Left ventricle myocardium inferior (tissue), 1 donor: Measurements from ENCODE around the gene RIPOR2. TPM values are rescaled to one million over a fixed set of nuclear protein-coding genes. Genes with fewer than 3 reads are reported as not detected.
A peak's percentile ranks its signal among the peaks of the same experiment; 100 is the strongest.

Experiments
- DNase-seq: peaks from one replicate; pipeline ENCODE4 v3.0.0-alpha.2; 2020
- H3K27ac ChIP-seq: fragments of 200-600 bp; replicated peaks from 2 replicates; pipeline ENCODE4 v1.8.0; 2021
- H3K27me3 ChIP-seq: fragments of 200-600 bp; 2 replicates; pipeline ENCODE4 v1.8.0; 2021; ENCODE audit warnings: low read depth
- H3K36me3 ChIP-seq: fragments of 200-600 bp; 2 replicates; pipeline ENCODE4 v1.8.0; 2021
- H3K4me1 ChIP-seq: fragments of 200-600 bp; 2 replicates; pipeline ENCODE4 v1.8.0; 2021
- H3K4me3 ChIP-seq: fragments of 200-600 bp; 2 replicates; pipeline ENCODE4 v1.8.0; 2021; ENCODE audit warnings: mild to moderate bottlenecking, moderate library complexity
- H3K9me3 ChIP-seq: fragments of 200-600 bp; replicated peaks from 2 replicates; pipeline ENCODE4 v1.8.0; 2021
- intact Hi-C: fragments of 100-400 bp; cut with micrococcal nuclease; formaldehyde crosslinking; loops from one replicate; pipeline ENCODE4 v1.11.0; 2022
- total RNA-seq: library from RNA; stranded (reverse); fragmentation: NEBNext Ultra II Directional; extraction: Animal tissue kit (Norgen Biotek cat#: 25700); gene quantifications from one replicate; pipeline ENCODE4 v1.2.1, GENCODE V29; 2021
- TF ChIP-seq, protein P1 (sequence below): fragments of 200-600 bp; IDR thresholded peaks from 2 replicates; pipeline ENCODE4 v1.8.0; 2021; ENCODE audit warnings: antibody characterized with exemption, mild to moderate bottlenecking, borderline replicate concordance
- donor health status: DM: no; HTN: yes; CAD: no; lungs with severe emphysema.

Gene RIPOR2
- total RNA-seq, 1 donor from 2014 or later, result 3.1 TPM

DNA sequence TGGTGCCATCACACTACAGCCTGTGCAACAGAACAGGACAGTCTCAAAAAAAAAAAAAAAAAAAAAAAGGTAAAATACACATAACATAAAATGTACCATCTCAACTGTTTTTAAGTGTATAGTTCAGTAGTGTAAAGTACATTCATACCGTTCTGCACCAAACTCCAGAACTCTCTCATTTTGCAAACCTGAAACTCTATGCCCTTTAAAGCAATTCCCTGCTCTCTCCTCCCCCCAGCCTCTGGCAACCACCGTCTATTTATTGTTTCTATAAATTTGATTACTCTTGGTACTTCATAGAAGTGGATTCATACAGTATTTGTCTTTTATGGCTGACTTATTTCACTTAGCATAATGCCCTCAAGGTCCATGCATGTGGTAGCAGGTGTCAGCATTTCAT is 12.9 kb downstream of the RIPOR2 start:
- Histone ChIP-seq H3K4me3 (no peak overlapping the region), H3K27ac (no peak overlapping the region), H3K36me3 (no peaks in the 10 kb centered on the region), H3K9me3 (no peaks in the 10 kb centered on the region), H3K4me1 (peaks cover 23% of the 10 kb centered on the region), H3K27me3 (no peaks in the 10 kb centered on the region)
- intact Hi-C loops, result no loop called here
- DNase-seq, result no peak
- TF ChIP-seq, protein P1, sequence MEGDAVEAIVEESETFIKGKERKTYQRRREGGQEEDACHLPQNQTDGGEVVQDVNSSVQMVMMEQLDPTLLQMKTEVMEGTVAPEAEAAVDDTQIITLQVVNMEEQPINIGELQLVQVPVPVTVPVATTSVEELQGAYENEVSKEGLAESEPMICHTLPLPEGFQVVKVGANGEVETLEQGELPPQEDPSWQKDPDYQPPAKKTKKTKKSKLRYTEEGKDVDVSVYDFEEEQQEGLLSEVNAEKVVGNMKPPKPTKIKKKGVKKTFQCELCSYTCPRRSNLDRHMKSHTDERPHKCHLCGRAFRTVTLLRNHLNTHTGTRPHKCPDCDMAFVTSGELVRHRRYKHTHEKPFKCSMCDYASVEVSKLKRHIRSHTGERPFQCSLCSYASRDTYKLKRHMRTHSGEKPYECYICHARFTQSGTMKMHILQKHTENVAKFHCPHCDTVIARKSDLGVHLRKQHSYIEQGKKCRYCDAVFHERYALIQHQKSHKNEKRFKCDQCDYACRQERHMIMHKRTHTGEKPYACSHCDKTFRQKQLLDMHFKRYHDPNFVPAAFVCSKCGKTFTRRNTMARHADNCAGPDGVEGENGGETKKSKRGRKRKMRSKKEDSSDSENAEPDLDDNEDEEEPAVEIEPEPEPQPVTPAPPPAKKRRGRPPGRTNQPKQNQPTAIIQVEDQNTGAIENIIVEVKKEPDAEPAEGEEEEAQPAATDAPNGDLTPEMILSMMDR, result no peak

DNA sequence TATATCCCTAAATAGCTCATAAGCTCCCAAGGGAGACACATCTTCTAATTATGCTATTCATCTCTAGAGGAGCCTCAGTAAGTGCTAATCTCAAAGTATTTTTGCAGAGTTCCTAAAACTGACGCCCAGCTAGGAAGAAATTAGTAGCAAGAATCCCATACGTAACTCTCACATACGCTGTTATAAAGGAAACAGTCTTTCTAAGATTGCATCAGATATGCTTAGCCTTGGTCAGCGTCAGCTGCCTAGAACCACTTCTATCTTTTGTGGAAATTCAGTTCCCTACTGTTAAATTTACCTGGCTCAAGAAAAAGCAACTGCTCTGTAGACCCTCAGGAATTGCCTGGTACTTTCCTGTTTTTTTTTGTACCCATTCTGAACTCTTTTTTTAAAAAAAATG is 13.6 kb downstream of the RIPOR2 start:
- Histone ChIP-seq H3K9me3 (no peaks in the 10 kb centered on the region), H3K27me3 (no peaks in the 10 kb centered on the region), H3K4me1 (peaks cover 23% of the 10 kb centered on the region), H3K27ac (no peak overlapping the region), H3K4me3 (no peak overlapping the region), H3K36me3 (no peaks in the 10 kb centered on the region)
- DNase-seq, result no peak
- TF ChIP-seq, protein P1, result no peak
- intact Hi-C loops, result no loop called here

DNA sequence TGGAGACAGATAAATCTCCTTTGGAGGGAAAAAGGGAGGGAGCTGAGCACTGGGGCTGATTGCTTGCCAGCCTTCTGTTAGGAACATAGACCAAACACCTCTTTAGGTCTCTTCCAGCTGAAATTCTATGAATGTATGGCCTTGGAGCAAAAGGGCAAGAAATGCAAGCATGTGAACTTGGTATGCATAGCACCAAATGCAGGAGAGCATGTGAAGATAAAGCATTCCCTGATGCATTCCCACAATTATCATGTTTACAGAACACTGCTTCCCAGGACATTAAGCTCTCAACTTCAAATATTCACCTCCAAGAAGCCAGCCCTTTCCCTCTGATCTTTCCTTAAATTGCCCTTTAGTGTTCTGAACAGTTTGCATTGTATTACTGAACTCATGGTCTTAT is 15.6 kb downstream of the RIPOR2 start:
- no peak overlapping the region for H3K4me3 ChIP-seq
- TF ChIP-seq, protein P1, result no peak
- peaks cover 23% of the 10 kb centered on the region for H3K4me1 ChIP-seq
- no peaks in the 10 kb centered on the region for H3K9me3 ChIP-seq
- no peaks in the 10 kb centered on the region for H3K36me3 ChIP-seq
- H3K27me3 ChIP-seq, result no peaks in the 10 kb centered on the region
- DNase-seq, result no peak
- no peak overlapping the region for H3K27ac ChIP-seq
- intact Hi-C loops, result no loop called here

DNA sequence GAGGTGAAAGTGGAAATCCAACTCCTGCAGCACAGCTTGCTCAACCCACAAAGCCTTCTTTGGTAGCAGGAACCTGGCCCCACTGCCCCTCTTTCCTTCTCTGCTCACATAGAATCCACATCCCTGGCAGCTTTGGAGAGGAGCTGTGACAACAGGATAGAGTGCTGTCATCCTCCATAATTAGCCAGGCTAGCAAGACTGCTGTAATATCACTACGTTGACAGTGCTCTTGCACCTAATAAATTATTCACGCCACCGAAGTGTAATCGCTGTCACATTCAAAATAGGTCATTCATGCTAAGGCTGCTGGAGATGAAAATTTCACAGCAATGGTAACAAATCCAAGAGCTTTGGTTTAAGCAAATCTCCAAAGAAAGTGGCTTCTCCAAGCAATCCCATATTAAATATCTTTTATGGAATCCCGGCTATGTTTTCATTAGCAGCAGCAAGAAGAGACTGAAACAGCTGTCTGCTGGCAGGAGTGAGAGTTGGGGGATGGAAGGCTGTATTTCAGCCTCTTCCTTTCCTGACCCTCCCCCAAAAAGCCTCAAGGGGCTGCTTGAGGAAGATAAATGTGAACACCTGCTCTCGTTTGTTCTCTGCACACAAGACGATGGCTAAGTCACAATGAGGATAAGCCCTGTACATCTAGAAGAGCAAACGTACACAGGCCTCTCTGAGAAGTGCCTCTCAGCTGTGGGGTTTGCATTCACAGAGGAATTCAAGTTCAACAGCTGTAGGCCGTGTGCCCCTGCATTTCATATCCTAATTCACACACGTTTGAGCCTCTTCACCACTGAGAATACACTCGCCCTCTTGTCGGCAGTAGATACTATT is 16.5 kb downstream of the RIPOR2 start:
- H3K27ac ChIP-seq, result peak overlapping the region; percentile 0
- no peak overlapping the region for H3K4me3 ChIP-seq
- intact Hi-C loops, result no loop called here
- DNase-seq, result no peak
- TF ChIP-seq, protein P1, result no peak
- H3K4me1 ChIP-seq, result peaks cover 23% of the 10 kb centered on the region
- H3K27me3 ChIP-seq, result peaks cover under 1% of the 10 kb centered on the region
- H3K36me3 ChIP-seq, result no peaks in the 10 kb centered on the region
- H3K9me3 ChIP-seq, result no peaks in the 10 kb centered on the region

DNA sequence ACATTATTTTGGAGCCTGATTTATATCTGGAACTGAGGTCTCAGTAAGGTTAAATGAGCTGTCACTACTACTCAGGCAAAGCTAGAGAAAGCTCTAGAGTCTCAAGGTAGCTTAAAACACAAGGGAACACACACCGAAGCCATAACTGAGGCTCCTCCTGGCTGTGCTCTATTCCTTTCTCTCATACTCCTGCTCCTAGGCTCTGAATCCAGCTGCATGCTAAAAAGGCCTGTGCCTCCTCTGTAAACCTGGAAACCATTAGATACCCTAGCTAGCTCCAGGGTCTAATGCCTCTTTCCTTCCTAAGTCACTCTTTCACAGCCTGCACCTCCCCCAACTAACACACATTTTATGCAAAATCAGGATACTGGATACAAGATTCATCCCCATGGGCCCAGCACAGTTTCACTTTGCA is 17.1 kb downstream of the RIPOR2 start:
- Histone ChIP-seq H3K9me3 (no peaks in the 10 kb centered on the region), H3K27me3 (peaks cover 6% of the 10 kb centered on the region), H3K4me3 (no peak overlapping the region), H3K4me1 (peaks cover 23% of the 10 kb centered on the region), H3K27ac (no peak overlapping the region), H3K36me3 (no peaks in the 10 kb centered on the region)
- no peak for DNase-seq
- intact Hi-C loops, result no loop called here
- TF ChIP-seq, protein P1, result no peak
